G401 (cell line): ENCODE measurements around the gene BPGM. TPM values are rescaled to one million over a fixed set of nuclear protein-coding genes. Genes with fewer than 3 reads are reported as not detected.

ENCODE experiments used
- DNase-seq: peaks from one replicate; pipeline ENCODE4 v3.0.0-alpha.2; 2015; ENCODE audit warnings: low spot score
- in situ Hi-C: cut with HindIII; loops from 2 replicates; pipeline ENCODE4 v1.10.0; 2016; ENCODE audit warnings: low sequenced_read_pairs, mixed read lengths
- total RNA-seq: library from RNA; depleted of rRNA; stranded (reverse); fragments of >200 nt; shearing (Covaris generic); gene quantifications from 2 replicates; pipeline ENCODE4 v1.2.3, GENCODE V29; 2014

Gene BPGM
- total RNA-seq, 1 experiment from 2014 or later: 10.8 TPM

- no peak for DNase-seq
- in situ Hi-C loops: no loop called here
Observed at GRCh38 chr7:134691546-134692343, 45.1 kb downstream of the BPGM start.

- in situ Hi-C loops: no loop called here
- no peak for DNase-seq
Observed at GRCh38 chr7:134692344-134692705, 45.7 kb downstream of the BPGM start.

DNA sequence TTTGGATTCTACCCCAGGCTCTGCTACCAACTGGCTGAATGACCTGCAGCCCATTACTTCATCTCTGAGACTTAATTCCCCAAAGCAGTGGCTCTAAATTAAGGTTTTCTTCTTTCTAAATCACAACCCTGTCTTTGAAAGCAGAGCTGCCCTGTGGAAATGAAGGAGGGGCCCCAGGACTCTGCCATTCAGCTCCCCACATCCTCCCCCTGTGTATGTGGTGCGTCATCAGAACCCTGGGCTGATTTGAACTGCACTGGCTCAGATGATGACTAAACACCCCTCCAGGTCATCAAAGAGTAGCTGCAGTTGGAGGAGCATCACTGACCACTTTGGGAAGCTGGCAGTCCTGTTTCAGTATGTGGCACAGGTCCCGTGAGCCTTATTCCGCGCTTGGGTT lies 46.6 kb downstream of the BPGM start:
- DNase-seq: no peak
- in situ Hi-C loops: no loop called here

DNA sequence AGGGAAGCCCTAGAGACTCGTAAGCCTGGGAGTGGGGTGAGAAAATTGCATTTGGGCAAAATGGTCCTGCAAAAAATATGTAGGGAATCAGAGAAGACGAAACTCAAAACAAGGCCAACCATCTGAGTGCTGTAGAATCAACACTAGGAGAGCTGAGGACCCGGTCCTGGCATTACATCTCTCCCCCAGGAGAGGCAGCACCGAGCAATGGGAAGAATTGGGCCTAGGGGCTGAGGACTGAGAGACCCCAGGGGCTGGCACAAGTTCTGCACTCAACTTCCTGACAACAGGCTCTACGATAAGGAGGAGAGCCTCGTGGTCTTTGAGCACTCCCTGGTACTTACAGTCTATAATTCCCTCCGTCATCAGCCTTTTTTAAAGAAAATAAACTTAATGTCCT lies 47.6 kb downstream of the BPGM start:
- in situ Hi-C loops: no loop called here
- DNase-seq: no peak

GRCh38 chr7:134694767-134695166 lies 48.1 kb downstream of the BPGM start:
- in situ Hi-C loops: no loop called here

GRCh38 chr7:134695321-134695860 lies 48.7 kb downstream of the BPGM start:
- in situ Hi-C loops: no loop called here
- no peak for DNase-seq

More at GRCh38 chr7:134694767-134695166, 48.1 kb downstream of the BPGM start:
- DNase-seq: no peak

- no peak for DNase-seq
- in situ Hi-C loops: no loop called here
Observed at GRCh38 chr7:134696261-134696660, 49.6 kb downstream of the BPGM start.

GRCh38 chr7:134697205-134697886 lies 50.7 kb downstream of the BPGM start:
- in situ Hi-C loops: no loop called here
- no peak for DNase-seq

DNA sequence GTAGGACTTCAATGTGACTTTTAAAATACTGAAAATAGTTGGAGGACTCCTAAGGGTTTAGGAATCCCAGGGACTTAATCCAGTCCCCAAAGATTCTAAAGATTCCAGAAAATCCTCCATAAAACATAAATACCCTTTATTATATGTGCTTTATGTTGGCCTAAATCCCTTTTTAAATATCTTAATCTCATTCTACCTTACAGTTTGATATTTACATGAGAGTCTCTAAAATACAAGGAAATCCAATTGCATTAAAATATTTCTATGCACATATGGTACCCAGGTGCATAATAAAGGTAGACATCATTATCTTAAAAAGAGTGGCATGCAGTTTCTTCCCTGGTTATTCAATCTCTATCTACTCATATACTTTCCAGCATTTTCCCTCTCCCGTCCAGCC lies 51.8 kb downstream of the BPGM start:
- DNase-seq: no peak
- in situ Hi-C loops: no loop called here

DNA sequence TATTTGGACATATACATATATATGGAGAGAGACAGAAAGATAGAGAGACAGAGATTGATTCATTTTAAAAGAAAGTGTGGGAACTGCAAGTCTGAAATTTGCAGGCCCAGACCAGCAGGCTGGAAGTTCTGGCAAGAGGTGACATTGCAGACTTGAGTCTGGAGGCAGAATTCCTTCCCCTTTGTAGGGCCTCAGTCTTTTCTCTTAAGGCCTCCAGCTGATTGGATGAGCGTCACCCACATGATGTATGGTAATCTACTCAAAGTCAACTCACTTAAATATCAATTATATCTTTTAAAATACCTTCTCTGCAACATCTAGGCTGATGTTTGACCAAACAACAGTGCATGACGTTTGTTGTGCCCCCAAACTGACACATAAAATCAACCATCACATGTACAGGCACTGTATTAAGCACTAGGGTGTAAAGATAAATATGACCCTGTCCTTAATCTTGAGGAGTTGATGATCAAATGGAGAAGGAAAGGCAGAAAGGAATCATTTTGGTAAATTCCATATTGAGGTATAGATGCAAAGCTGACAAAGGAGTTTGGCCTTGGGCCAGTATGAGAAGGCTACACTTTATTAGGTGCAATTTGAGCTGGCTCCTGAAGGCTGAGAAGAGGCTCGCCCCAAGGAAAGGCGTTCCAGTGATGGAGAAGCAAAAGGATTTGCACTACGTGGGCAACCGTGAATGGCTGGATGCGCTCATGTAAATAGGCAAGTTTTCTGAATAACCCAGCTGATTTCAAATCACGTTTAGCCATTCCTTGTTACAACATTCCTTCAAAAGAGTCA lies 52.6 kb downstream of the BPGM start:
- in situ Hi-C loops: no loop called here

DNA sequence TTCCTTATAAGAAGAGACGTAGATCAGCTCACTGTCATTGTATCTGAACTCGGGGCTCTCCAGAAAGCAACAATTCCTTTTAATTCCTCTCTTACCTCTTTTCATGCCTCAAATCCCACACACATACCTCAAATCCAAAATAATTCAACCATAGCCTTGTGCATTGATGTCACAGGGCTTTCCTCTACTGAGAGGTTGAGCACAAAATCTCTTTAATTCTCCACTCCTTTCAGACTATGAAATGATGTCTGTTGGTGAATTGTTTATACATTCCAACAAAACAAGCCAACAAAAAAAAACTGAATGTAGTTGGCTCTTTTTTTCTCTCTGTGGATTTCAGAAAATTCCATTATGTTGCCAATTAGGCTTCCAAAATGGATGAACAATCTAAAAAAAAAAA lies 53.2 kb downstream of the BPGM start:
- no peak for DNase-seq
- in situ Hi-C loops: no loop called here

More for the DNA sequence above, 52.6 kb downstream of the BPGM start:
- DNase-seq: no peak

DNA sequence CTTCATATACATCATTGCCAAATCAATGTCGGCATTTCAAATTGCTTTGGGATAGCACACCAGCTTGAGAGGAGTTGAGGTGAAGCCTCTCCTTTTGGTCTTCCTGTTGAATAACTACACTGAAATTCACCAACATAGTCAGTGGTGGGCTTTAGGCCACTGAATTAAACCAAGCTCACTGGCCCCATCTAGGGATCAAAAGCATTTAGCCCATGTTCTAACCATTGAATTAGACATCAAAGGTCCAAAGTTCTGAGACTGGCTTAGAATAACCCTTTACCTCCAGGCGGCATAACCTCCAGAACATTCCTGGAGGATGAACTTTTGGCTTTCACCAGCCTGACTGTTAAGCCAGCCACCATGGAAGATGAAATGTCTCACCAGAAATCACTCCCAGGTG lies 54.6 kb downstream of the BPGM start:
- in situ Hi-C loops: no loop called here
- no peak for DNase-seq

DNA sequence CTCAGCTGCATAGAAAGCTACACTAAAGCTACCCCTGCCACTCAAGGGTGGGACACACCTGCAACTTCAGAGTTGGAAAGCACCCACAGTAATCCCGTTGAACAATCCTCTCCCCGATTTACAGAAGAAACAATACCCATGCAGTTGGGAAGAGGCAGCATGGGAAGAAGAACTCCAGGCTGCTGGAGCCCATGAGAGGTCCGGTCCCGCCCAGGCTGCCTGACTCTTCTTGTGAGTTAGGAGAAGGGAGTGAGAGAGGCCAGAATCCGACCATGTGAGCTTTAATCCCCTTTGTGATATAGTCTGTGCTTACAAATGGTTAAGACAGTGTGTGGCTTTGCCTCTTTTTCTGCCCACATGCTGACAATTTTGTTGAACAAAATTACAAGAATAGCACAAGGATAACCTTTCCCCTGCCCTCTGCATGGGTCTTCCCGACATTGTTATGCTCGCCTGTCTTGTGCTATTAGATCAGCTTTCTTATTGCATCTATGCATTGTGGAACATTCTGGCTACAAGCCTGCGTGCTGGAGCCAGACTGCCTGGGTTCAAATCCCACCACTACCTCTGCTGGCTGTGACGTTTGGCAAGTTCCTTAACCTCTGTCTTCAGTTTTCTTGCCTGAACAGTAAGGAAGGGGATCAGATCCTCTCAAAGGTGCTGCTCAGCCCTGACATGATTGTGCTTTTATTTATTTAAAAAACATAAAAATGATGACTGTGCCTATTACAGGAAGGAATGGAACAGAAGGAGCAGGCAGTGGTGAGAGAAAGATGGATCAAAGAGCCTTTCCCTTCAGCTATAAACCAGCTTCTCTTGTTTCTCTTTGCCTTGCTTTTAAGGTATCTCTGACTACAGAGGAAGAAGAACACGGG lies 56.0 kb downstream of the BPGM start:
- in situ Hi-C loops: no loop called here
- DNase-seq: no peak

GRCh38 chr7:134703241-134703594 lies 56.6 kb downstream of the BPGM start:
- DNase-seq: no peak
- in situ Hi-C loops: no loop called here

DNA sequence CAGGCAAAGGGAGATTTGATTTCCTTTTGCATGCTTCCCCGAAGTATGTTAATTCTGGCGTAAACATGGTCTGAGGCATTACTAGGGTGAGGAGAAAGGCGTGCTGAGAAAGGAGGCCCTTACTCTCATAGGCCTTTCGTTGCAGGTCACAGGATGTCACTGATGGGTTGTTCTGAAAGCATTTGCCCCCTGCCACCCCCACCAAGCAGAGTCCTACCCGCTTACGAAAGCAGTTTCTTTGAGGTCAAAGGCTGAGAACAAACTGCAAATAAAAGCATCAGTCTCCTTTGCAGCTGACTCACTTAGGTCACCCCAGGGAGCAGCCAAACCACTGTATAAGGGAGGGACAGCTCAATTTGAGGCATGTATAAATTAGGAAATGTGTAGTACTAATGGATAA lies 57.1 kb downstream of the BPGM start:
- DNase-seq: no peak
- in situ Hi-C loops: no loop called here

DNA sequence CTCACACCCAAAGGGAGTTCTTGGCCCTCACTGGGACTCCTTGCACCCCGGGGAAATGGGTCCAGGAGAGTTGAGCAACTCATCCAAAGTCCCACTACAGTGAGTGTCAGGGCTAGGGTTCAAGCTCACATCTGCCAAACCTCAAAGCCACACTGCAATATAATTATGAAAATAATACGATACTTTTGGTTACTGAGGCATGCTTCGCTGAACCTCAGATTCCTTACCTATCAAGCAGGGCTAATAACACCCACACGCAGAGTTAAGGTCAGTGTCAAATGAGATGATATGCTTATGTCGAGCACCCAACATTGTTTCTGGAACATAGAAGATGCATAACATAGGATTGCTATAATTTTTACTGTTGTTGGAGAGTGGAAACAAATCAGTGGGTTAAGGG lies 58.2 kb downstream of the BPGM start:
- in situ Hi-C loops: no loop called here

GRCh38 chr7:134705716-134706115 lies 59.1 kb downstream of the BPGM start:
- no peak for DNase-seq
- in situ Hi-C loops: no loop called here

More for the DNA sequence above, 58.2 kb downstream of the BPGM start:
- DNase-seq: no peak

DNA sequence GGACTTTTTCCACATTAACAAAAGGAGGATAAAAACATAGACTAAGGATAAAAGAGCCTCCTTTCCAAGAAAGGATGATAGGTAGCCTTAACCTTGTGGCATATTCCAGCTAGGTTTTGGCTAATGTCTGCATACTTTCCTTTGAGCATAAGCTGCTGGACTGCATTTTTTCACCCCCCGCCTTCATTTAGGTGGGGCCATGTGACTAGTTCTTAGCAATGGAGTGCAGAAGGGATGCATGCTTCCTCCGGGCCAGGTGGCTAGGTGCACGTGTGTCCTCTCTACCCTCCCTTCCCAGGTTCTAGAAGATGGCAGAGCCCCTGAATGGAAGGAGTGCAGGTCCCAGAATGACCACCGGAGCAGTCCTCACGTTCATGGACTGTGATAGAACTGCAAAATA lies 59.8 kb downstream of the BPGM start:
- no peak for DNase-seq
- in situ Hi-C loops: no loop called here
